NCI-H748 (cell line): ENCODE data around the gene SOX15.

Source experiments
- DNase-seq: peaks from one replicate; lab custom pipeline; 2025; ENCODE audit not compliant: unreplicated experiment; lab: John Stamatoyannopoulos, UW

SOX15 gene

GRCh38 chr17:7579001-7579833, 10.7 kb downstream of the SOX15 start, which contains the start of gene CD68:
TSS of gene CD68 (plus strand) at chr17:7579638. CDS start at chr17:7579678, 40 bp downstream.
- peak; percentile 55 for DNase-seq

DNA sequence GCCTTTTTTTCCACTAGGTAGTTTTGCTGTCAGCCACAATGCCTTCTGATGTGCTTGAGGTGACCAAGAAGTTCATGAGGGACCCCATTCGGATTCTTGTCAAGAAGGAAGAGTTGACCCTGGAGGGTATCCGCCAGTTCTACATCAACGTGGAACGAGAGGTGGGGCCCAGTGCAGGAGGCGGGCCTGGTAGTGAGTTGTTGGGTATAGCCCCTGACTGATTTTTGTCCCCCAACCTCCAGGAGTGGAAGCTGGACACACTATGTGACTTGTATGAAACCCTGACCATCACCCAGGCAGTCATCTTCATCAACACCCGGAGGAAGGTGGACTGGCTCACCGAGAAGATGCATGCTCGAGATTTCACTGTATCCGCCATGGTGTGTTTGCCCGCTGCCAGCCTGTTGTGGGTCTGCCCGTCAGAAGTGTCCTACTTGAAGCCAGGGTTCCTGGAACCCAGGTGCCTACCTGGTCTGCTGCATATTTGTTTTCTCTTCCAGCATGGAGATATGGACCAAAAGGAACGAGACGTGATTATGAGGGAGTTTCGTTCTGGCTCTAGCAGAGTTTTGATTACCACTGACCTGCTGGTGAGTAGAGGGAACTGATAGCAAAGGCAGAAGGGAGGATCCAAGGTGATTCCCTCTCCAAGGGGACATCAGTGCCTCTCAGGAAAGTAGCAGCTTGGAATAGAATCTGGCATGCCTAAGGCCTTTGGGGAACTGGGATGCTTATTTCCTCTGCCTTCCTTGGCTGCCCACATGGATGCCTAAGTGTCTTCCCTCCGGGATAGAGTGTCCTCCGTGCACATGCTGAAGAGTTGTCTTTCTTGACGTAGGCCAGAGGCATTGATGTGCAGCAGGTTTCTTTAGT, 12.3 kb downstream of the SOX15 start:
- no peak for DNase-seq

GRCh38 chr17:7576432-7576937, 13.4 kb downstream of the SOX15 start:
- no peak for DNase-seq

- no peak for DNase-seq
Observed at GRCh38 chr17:7575959-7576358, 13.9 kb downstream of the SOX15 start.

DNA sequence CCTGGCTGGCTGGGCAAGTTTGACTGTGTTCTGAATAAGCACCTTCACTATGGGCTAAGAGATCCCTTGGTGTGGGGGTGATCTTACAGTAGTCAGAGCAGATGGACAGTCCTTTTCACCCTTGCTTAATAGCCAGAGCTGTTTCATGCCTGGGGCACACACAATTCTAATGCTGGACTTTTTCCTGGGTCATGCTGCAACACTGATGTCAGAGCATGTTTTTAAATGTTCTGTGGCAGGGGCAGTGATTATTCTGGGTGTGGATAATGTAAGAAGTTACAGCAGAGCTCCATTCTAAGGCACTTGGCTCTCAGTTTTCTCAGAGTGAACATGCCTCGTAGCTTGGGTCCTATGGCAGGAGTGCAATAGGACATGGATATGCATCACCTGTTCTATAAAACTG, 14.4 kb downstream of the SOX15 start:
- no peak for DNase-seq

DNA sequence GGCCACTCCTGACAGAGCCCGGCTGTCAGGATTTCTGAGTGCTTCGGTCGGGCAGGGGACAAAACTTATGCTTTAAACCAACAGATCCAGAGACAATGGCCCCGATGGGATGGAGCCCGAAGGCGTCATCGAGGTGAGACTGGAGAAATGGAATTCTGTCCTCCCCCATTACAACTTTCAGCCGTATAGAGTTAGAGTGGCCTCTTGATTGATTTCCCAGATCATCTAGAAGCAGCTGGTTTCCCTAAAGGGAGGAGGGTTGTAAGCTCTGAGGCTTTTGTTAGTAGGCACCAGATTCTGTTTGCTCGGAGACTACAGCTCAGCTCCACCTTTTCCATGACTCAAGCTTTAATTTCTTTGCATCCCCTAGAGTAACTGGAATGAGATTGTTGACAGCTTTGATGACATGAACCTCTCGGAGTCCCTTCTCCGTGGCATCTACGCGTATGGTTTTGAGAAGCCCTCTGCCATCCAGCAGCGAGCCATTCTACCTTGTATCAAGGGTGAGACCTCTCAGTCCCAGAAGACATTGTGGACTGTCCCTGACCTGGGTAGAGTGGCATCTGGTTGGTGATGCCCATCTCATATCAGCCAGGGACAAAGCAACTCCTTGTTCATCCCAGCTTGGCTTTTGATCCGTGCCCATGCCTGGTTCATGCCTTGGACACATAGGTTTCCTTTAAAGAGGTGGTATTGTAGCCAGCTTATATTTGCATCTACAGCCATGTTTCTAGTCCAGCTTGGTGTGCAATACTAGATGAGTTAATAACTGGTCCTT, 15.5 kb downstream of the SOX15 start:
- DNase-seq, result no peak

- peak; percentile 95 for DNase-seq
Observed at GRCh38 chr17:7573324-7574080, 16.4 kb downstream of the SOX15 start.

DNA sequence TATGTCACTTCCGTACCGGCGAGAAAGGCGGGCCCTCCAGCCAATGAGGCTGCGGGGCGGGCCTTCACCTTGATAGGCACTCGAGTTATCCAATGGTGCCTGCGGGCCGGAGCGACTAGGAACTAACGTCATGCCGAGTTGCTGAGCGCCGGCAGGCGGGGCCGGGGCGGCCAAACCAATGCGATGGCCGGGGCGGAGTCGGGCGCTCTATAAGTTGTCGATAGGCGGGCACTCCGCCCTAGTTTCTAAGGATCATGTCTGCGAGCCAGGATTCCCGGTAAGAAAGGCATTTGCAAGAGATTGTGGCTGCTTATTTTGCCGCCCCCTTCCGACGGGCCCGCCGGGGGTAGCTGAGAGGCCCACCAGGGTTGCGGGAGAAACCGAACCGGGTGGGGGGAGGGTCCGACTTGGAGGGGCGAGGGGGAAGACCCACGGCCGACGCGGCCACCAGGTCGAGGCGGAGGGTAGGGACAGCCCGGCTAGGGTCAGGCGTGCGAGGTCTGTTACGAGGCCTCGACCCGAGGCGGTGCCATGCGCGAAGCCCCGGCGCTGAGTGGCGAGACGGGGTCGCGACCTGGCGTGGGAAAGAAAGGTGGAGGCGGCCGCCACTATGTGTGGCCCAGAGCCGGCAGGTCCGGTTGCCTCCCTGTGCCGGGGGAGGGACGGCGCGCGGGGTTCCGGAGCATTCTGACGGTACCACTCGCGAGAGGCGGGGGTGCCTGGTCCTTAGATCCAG, 17.1 kb downstream of the SOX15 start:
- DNase-seq, result peak; percentile 100

DNA sequence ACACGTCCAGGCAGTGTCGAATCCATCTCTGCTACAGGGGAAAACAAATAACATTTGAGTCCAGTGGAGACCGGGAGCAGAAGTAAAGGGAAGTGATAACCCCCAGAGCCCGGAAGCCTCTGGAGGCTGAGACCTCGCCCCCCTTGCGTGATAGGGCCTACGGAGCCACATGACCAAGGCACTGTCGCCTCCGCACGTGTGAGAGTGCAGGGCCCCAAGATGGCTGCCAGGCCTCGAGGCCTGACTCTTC, 17.6 kb downstream of the SOX15 start:
- no peak for DNase-seq

- DNase-seq, result no peak
Observed at GRCh38 chr17:7570351-7570750, 19.5 kb downstream of the SOX15 start.

DNA sequence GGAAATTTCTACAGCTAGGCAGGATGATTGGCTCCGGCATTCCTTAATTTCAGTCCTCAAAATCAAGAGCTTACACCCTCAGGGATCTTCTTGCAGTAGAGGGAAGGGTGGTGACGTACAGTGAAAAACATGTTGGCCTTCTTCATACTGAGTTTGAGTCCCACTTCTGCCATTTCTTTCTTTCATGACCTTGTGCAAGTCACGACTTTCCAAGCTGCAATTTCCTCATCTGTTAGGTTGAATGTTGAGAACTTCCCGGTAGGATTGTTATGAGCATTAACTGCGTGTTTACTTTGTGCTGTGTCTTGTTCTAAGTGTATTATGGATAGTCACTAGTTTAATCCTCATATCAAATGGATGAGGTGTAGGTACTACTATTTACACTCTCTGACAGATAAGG, 20.3 kb downstream of the SOX15 start:
- DNase-seq, result no peak

DNA sequence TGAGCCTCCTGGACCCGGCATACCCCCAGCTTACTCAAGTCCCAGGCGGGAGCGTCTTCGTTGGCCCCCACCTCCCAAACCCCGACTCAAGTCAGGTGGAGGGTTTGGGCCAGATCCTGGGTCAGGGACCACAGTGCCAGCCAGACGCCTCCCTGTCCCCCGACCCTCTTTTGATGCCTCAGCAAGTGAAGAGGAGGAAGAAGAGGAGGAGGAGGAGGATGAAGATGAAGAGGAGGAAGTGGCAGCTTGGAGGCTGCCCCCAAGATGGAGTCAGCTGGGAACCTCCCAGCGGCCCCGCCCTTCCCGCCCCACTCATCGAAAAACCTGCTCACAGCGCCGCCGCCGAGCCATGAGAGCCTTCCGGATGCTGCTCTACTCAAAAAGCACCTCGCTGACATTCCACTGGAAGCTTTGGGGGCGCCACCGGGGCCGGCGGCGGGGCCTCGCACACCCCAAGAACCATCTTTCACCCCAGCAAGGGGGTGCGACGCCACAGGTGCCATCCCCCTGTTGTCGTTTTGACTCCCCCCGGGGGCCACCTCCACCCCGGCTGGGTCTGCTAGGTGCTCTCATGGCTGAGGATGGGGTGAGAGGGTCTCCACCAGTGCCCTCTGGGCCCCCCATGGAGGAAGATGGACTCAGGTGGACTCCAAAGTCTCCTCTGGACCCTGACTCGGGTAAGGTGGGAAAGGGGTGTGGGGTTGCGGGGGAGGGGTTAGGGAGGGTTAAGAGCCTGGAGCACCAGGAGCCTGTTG, 26.6 kb downstream of the SOX15 start:
- DNase-seq, result no peak

- no peak for DNase-seq
Observed at GRCh38 chr17:7562208-7562605, 27.7 kb downstream of the SOX15 start.

DNA sequence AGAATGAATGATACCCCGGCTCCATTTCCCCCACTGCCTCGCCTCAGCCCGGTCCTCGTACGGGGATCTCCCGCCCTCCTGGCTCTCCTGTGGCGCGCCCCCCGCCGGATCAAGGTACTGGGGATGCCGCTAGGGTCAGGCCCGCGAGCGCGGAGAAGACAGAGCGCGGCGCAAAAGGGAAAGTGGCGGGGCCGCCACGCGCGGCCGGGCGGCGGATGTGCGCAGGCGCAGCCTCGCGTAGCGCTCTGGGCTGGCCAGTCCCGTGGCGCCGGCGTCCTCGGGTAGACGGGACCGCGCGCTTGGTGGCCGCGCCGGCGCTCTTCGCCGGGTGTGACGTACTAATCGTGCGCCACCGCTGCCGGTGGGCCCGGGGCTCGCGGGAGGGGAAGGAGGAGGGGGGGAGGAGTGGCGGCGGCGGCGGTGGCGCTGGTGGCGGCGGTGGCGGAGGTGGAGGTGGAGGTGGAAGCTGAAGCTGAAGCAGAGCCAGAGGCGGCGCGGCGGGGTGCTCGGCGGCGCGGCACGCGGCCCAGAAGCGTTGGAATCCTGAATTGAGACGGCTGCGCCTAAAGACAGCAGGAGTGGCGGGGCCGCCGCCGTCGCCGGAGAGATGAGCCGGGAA, 28.2 kb downstream of the SOX15 start, which contains the start of gene SENP3:
Gene SENP3 (plus strand): TSS at position 331 of the 619 bp plus-strand sequence. CDS start 1,158 bp downstream, outside the sequence.
- DNase-seq, result peak; percentile 96

- DNase-seq, result peak; percentile 92
Observed at GRCh38 chr17:7561028-7561575, 28.8 kb downstream of the SOX15 start.

GRCh38 chr17:7560172-7561027, 29.5 kb downstream of the SOX15 start:
- DNase-seq, result peak; percentile 62
